ENCODE results near the gene PCDHGB3. TPM values are rescaled to one million over a fixed set of nuclear protein-coding genes. Genes with fewer than 3 reads are reported as not detected.

The PCDHGB3 gene
- polyA plus RNA-seq, 1 donor from 2014 or later, result not detected

DNA sequence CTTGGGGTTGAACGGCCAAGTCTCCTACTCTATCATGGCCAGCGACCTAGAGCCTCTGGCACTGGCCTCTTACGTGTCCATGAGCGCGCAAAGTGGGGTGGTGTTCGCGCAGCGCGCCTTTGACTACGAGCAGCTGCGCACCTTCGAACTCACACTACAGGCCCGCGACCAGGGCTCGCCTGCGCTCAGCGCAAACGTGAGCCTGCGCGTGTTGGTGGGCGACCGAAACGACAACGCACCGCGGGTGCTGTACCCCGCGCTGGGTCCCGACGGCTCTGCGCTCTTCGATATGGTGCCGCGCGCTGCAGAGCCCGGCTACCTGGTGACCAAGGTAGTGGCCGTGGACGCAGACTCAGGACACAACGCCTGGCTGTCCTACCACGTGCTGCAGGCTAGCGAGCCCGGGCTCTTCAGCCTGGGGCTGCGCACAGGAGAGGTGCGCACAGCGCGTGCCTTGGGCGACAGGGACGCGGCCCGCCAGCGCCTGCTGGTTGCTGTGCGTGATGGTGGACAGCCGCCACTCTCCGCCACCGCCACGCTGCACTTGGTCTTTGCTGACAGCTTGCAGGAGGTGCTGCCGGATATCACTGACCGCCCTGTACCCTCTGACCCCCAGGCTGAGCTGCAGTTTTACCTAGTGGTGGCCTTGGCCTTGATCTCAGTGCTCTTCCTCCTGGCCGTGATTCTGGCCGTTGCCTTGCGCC lies 29.7 kb downstream of the PCDHGB3 start:
- no peak overlapping the region for H3K4me2 ChIP-seq (ENCODE audit: low read length)
- no peaks in the 10 kb centered on the region for H4K20me1 ChIP-seq (ENCODE audit: insufficient read depth)
- no peak overlapping the region for H2AFZ ChIP-seq (ENCODE audit: low read depth, low read length)
- TF ChIP-seq EP300 (conservative IDR thresholded peaks at IDR 0.05; ENCODE audit: poor library complexity, severe bottlenecking) (no peak), MXI1 (conservative IDR thresholded peaks at IDR 0.05; ENCODE audit: poor library complexity, severe bottlenecking) (no peak), EZH2 (IDR thresholded peaks at IDR 0.05; ENCODE audit: borderline replicate concordance, insufficient read depth, low read length, poor library complexity, severe bottlenecking) (no peak)
- H3K36me3 ChIP-seq (ENCODE audit: insufficient read depth, low read length), result peaks cover 7% of the 10 kb centered on the region
- H3K27ac ChIP-seq (ENCODE audit: low read length), result no peak overlapping the region
- no peaks in the 10 kb centered on the region for H3K27me3 ChIP-seq (ENCODE audit: insufficient read depth, low read depth, low read length)
- H3F3A ChIP-seq (ENCODE audit: insufficient read depth, low read length, poor library complexity, severe bottlenecking), result no peaks in the 10 kb centered on the region
- peaks cover 48% of the 10 kb centered on the region for H3K9me3 ChIP-seq (ENCODE audit: low read length)
- no peaks in the 10 kb centered on the region for H3K9me2 ChIP-seq (ENCODE audit: insufficient read depth, low read length)
- no peak overlapping the region for H3K4me3 ChIP-seq (ENCODE audit: low read length)
- H3K79me2 ChIP-seq (replicated peaks; ENCODE audit: insufficient read depth, low read length), result no peaks in the 10 kb centered on the region
- H3K9ac ChIP-seq (ENCODE audit: low read length), result no peak overlapping the region

DNA sequence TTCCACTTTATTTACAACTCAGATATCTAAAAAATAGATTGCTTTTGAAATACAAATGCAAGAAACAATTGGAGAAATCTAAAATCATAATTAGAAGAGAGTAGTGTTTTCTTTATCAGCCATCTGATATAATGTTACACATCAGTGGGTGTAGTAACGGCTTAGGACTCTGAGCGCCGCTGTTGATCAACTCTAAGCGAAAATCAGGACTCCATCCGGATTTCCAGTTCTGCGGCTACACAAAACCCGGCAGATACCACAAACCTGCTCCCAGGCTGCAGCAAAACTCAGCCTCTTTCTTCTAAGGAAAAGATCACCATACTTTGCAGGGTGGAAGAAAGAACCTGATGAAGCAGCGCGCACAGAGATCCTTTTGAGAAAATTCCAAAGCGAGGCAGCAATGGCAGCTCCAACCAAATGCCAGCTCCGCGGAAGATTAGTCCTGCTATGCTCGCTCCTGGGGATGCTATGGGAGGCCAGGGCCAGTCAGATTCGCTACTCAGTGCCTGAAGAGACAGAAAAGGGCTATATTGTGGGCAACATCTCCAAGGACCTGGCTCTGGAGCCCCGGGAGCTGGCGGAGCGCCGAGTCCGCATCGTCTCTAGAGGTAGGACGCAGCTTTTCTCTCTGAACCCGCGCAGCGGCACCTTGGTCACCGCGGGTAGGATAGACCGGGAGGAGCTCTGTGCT lies 32.7 kb downstream of the PCDHGB3 start, which contains the start of gene PCDHGA9:
PCDHGA9 (plus strand) TSS at position 226 of the 691 bp plus-strand sequence; CDS start at position 401, 175 bp downstream.
- Histone ChIP-seq H3K9me3 (ENCODE audit: low read length) (peaks cover 34% of the 10 kb centered on the region), H3K27me3 (ENCODE audit: insufficient read depth, low read depth, low read length) (no peaks in the 10 kb centered on the region), H3K36me3 (ENCODE audit: insufficient read depth, low read length) (peaks cover 7% of the 10 kb centered on the region), H3F3A (ENCODE audit: insufficient read depth, low read length, poor library complexity, severe bottlenecking) (peaks cover 4% of the 10 kb centered on the region), H3K9me2 (ENCODE audit: insufficient read depth, low read length) (no peaks in the 10 kb centered on the region), H3K79me2 (replicated peaks; ENCODE audit: insufficient read depth, low read length) (no peaks in the 10 kb centered on the region), H3K27ac (ENCODE audit: low read length) (no peak within 1 kb of the TSS), H3K4me2 (ENCODE audit: low read length) (no peak within 1 kb of the TSS), H3K4me3 (ENCODE audit: low read length) (no peak within 1 kb of the TSS), H3K9ac (ENCODE audit: low read length) (no peak within 1 kb of the TSS), H2AFZ (ENCODE audit: low read depth, low read length) (no peak within 1 kb of the TSS), H4K20me1 (ENCODE audit: insufficient read depth) (no peaks in the 10 kb centered on the region)
- TF ChIP-seq EP300 (conservative IDR thresholded peaks at IDR 0.05; ENCODE audit: poor library complexity, severe bottlenecking) (no peak), TAF1 (IDR thresholded peaks at IDR 0.05; ENCODE audit: low read depth) (no peak), SMC3 (conservative IDR thresholded peaks at IDR 0.05; ENCODE audit: poor library complexity) (no peak), MXI1 (conservative IDR thresholded peaks at IDR 0.05; ENCODE audit: poor library complexity, severe bottlenecking) (no peak), POLR2AphosphoS5 (IDR thresholded peaks at IDR 0.05) (no peak), RAD21 (conservative IDR thresholded peaks at IDR 0.05) (no peak), EZH2 (IDR thresholded peaks at IDR 0.05; ENCODE audit: borderline replicate concordance, insufficient read depth, low read length, poor library complexity, severe bottlenecking) (no peak)
- TF ChIP-seq, protein P1, sequence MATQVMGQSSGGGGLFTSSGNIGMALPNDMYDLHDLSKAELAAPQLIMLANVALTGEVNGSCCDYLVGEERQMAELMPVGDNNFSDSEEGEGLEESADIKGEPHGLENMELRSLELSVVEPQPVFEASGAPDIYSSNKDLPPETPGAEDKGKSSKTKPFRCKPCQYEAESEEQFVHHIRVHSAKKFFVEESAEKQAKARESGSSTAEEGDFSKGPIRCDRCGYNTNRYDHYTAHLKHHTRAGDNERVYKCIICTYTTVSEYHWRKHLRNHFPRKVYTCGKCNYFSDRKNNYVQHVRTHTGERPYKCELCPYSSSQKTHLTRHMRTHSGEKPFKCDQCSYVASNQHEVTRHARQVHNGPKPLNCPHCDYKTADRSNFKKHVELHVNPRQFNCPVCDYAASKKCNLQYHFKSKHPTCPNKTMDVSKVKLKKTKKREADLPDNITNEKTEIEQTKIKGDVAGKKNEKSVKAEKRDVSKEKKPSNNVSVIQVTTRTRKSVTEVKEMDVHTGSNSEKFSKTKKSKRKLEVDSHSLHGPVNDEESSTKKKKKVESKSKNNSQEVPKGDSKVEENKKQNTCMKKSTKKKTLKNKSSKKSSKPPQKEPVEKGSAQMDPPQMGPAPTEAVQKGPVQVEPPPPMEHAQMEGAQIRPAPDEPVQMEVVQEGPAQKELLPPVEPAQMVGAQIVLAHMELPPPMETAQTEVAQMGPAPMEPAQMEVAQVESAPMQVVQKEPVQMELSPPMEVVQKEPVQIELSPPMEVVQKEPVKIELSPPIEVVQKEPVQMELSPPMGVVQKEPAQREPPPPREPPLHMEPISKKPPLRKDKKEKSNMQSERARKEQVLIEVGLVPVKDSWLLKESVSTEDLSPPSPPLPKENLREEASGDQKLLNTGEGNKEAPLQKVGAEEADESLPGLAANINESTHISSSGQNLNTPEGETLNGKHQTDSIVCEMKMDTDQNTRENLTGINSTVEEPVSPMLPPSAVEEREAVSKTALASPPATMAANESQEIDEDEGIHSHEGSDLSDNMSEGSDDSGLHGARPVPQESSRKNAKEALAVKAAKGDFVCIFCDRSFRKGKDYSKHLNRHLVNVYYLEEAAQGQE (IDR thresholded peaks at IDR 0.05; ENCODE audit: borderline replicate concordance), result no peak
- TF ChIP-seq, protein P2, sequence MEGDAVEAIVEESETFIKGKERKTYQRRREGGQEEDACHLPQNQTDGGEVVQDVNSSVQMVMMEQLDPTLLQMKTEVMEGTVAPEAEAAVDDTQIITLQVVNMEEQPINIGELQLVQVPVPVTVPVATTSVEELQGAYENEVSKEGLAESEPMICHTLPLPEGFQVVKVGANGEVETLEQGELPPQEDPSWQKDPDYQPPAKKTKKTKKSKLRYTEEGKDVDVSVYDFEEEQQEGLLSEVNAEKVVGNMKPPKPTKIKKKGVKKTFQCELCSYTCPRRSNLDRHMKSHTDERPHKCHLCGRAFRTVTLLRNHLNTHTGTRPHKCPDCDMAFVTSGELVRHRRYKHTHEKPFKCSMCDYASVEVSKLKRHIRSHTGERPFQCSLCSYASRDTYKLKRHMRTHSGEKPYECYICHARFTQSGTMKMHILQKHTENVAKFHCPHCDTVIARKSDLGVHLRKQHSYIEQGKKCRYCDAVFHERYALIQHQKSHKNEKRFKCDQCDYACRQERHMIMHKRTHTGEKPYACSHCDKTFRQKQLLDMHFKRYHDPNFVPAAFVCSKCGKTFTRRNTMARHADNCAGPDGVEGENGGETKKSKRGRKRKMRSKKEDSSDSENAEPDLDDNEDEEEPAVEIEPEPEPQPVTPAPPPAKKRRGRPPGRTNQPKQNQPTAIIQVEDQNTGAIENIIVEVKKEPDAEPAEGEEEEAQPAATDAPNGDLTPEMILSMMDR (IDR thresholded peaks at IDR 0.05; ENCODE audit: poor library complexity, severe bottlenecking), result no peak

All from neural cell (in vitro differentiated cells).